Measurements from ENCODE around the gene NOS2.
"Not testable (repeated sequence)": the region's sequence is repeated elsewhere in the genome, so short reads cannot be mapped to it uniquely, and the experiment has no call there.

The NOS2 gene

DNA sequence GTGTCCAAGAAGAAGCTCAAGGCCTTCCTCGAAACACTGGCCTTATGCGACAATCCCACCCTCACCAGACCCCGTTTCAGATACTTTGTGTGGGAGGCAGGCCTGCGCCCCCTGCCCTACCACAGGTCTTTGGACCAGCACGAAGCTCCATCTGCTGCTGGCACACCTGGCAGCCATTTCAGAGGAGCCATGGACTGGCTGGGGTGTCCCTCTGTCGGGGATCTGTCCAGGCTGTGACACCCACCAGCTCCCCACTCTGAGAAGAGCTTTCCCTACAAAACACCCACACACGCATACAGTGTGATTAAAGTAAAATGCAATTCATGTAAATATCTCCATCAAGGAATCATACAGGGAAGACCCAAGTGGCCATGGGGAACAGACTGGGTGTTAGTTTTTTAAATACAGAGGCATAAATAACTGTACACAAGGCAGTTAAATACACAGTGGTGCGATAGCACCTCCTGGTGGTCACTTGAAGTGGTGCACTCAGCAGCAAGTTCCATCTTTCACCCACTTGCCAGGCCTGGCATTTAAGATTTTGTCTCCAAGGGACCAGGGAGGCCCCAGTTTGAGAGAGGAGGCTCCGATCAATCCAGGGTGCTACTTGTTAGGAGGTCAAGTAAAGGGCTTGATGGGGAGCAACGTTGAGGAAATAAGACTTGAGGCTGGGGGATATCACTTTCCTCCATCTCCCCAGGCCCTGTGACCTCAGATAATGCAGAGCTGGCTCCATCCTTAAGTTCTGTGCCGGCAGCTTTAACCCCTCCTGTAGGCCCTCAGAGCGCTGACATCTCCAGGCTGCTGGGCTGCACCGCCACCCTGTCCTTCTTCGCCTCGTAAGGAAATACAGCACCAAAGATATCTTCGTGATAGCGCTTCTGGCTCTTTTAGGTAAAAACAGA, 43.6 kb downstream of the NOS2 start:
- peak in 1 of 2 donors; percentile 18 for DNase-seq (ENCODE audit: extremely low read depth in 1 of 2, low read depth in 1 of 2)

DNA sequence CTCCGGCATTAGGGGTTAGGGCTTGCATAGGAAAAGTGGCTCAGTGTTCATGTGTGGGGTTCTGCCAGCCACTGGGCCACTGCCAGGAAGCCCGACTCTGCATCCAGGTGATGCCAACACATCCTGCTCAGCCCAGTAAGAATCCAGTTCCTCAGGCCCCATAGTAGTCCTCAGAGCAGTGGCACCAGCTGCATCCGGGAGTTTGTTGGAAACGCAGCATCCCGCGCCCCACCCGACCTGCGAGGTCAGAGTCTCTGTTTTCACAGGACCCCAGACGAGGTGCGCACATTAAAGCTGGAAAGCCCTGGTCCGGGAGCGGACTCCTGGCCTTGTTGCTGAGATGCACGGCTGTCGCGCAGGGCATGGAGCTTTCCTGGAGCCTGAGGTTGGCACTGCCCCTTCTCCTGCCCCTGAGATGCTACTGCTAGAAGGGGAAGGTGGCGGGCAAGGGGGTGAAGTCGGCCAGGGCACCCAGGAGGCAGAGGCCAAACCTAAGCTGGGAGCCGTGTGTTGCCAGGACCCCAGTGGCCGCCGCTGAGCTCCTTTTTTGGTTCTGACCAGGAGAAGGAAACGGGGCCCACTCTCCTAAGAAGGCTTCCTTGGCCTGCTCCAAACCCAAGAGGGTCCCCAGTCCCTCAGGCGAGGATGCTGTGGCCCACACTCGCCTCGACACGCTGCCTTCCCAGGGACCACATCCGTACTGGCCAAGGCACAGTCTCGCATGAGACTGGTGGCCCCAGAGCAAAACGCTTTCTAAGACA, 44.4 kb downstream of the NOS2 start:
- DNase-seq (ENCODE audit: extremely low read depth in 1 of 2, low read depth in 1 of 2): no peak

DNA sequence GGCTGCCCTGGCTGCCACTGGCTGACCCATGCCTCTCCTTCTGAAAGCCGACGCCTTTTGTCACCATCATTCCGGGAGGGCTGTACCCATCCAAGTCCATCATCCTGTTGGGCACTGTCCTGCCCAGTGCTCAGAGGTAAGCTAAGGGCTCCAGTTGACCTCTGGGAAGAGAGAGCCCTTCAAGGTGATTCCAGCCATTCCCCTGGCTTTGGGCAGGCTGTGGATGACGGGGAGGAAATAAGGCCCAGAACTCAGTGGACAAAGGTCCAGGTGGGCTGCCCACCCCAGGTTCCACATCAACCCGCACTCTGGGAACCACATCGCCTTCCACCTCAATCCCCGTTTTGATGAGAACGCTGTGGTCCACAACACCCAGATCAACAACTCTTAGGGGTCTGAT, 45.8 kb downstream of the NOS2 start:
- no peak for DNase-seq (ENCODE audit: extremely low read depth in 1 of 2, low read depth in 1 of 2)

DNA sequence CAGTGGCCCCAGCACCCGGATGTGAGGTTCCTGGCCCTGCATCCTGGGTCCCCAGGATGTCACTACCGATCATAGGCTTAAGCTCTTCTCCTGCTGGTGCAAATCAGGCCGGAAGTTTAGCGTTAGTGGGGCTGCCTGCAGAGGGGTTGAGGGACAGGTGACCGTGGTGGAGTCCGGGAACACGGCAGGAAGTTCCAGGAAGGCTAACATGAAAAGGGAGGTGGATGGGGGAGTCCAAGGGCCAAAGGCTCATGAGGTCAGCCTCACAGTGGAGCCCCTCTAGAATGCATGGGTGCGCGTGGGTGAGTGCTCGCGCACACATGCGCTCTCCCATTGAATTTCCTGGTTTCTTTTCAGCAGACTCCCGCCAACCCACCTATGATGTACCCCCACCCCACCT, 46.6 kb downstream of the NOS2 start:
- DNase-seq (ENCODE audit: extremely low read depth in 1 of 2, low read depth in 1 of 2): not testable (repeated sequence)

DNA sequence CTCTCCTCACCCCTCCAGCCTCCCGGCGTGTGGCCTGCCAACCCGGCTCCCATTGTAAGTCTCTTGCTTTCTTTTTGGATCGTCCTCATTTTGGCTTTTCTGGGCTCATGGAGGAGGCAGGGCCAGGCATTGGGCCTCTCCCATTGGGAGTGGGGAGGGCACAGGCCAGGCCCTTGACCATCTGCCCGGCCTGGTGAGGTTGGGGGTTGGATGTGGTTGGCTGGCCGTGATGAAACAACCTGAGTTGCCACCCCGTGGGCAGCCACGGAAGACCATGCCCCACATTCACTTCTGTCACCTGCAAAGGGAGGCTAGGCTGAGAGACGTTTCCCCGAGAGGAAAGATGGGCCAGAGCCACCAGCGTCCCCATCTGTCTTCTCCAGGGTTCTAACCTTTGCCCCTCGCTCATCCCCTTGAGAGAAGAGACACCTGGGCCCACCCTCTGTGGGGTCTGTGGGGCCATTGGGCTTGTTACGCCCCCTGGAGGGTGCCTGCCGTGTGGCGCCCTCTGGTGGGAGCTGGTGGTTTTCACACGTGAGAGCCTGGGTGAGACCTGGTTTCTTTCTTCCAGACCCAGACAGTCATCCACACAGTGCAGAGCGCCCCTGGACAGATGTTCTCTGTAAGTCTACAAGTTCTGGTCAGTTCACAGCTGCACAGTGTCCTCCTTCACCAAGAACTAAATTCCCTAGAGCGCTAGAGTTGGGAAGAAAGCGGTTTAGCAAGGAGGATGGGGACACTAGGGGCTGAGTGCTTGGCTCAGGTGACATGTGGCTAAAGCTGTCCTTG, 47.3 kb downstream of the NOS2 start:
- DNase-seq (ENCODE audit: extremely low read depth in 1 of 2, low read depth in 1 of 2): not testable (repeated sequence)

DNA sequence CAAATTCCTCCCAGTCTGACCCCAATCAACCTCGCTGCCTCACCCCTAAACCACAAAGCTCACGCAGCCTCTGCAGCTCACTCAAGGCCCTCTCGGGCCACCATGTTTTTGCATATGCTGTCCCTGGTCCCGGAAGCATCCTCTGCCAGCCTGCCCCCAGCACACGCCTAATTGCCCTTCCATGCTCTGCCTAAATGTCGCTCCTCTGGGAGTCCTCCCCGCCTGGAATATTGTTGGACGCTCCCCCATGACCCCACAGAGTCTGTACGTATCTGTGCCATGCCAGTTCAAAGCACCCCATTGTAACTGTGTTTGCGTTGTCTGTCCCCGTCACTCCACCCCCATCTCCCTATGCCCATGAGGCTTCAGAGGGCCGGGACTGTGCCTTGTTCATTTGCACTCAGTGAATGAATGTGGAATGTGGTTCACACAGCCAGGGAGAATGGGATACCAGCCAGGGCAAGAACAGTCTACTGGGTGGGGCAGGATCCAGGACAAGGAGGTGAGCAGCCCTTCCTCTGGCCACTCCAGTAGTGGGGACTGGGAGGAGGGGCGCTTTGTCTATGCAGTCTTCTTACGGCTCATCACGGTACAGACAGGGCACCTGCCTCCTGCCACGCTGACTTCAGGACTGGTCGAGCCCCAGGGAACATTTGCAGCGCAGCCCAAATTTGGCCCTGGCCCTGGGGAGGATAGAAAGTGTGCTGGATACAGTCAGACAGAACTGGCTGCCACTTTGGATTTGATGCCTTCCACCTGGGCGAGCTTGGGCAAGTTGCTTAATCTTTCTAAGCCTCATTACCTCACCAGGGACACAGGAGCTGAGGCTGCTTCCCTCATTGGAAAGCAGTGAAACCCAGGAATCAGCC, 48.5 kb downstream of the NOS2 start:
- DNase-seq (ENCODE audit: extremely low read depth in 1 of 2, low read depth in 1 of 2): no peak

DNA sequence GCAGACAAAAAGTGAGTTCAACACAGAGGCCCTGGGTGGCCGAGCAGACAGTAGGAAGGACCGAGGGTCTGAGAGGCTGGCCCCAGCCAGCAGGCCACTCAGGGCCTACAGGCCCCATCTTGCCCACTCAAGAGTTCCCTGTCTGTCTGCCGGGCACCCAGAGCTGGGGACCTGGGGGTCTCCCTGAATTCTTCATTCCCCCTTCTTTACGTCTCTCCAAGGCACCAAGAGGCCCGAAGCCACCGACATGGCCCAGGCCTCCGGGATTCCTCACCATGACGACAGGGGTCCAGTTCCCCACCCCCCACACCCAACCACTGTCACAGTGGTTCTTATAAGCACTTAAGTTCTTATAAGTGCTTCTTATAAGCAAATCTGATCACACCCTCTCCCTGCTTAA, 49.2 kb downstream of the NOS2 start:
- DNase-seq (ENCODE audit: extremely low read depth in 1 of 2, low read depth in 1 of 2): no peak

DNA sequence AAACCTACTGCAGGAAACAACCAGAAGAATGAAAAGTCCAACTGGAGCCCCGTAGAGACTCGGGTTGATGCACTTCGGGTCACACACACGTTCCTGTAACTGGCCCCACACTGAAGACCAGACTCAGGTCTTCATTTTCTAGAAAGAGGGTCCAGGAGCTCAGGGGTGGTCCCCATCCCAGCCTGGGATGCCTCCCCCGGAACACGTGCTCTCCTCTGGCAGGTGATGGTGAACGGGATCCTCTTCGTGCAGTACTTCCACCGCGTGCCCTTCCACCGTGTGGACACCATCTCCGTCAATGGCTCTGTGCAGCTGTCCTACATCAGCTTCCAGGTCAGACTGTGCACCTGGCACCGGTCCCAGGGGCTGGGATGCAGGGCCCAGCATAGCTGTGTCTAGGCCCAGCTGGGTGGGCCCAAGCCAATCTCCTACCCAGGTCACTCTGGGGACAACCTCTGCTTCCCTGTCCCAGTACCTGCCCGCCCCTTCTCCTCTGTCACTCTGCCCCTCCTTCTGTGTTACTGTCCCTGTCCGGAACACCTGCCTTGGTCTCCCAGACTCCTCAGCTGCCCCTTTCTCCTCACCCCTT, 50.7 kb downstream of the NOS2 start:
- DNase-seq (ENCODE audit: extremely low read depth in 1 of 2, low read depth in 1 of 2): not testable (repeated sequence)

DNA sequence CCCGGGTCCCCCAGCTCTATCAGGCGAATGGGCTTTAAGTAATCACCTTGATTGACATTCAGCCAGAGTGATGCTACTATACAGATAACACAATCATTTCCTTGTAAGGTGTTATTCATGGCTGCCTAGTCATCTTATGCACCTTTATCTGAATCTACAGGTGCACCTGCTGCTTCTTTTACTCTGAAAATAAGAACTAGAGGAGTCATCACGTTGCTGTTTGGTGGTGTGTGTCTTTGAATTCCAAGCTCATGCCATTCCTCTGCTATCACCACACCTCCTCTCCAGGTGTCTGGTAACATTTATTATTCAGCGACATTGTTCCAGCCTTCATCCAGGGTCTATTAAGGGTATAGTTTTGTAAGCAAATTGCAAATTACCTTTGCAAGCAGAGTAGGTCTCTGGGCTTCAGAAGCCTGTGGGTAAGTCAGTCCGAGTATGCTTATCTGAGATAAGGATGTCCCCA, 51.9 kb downstream of the NOS2 start:
- no peak for DNase-seq (ENCODE audit: extremely low read depth in 1 of 2, low read depth in 1 of 2)

DNA sequence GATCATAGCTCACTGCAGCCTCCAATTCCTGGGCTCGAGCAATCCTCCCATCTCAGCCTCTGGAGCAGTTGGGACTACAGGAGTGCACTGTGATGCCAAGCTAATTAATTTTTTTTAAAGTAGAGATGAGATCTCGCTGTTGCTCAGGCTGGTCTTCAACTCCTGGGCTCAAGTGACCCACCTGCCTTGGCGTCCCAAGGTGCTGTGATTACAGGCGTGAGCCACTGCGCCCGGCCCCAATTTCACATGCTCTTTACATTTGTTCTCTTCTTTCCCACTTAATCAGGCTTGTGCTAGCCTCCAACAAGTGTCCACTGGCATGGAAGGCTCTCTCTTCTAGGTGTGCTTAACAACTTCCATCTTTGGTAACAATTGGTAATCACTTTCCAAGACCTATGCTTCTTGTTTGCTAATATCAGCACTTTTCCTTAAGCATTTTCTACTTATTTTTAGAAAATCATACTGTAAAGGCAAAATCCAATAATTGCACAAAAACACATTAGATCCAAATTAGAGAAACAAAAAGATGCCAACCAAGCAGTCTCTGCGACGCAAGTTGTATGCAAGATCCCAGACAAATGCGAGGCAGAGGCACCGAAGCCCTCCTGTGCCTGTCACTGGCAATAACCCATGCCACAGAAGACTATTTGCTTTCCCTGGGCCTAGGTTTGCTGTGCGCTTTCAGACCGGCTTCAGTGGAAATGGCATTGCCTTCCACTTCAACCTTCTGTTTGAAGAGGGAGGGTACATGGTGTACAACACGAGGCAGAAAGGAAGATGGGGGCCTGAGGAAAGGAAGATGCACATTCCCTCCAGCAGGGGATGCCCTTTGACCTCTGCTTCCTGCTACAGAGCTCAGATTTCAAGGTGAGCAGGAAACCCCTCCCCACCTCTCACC, 52.6 kb downstream of the NOS2 start:
- DNase-seq (ENCODE audit: extremely low read depth in 1 of 2, low read depth in 1 of 2): no peak

DNA sequence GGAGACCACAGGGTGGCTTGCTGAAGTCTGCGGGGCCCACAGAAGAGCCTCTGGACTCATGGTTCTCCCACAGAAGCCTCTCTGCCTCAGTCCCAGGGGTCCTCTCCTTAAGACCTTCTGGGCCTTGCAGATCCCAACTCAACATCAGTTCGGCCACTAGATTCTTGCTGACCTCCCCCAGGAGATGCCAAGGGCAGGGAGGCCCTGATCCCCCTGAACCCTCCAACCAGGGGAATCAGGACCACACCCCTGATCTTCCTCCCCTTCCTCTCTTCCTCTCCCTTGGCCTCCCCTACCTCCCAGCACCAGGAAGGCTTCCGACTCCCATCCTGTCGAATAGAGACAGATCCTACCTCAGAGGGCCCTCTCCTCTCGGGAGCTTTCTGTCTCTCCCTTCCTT, 53.4 kb downstream of the NOS2 start:
- DNase-seq (ENCODE audit: extremely low read depth in 1 of 2, low read depth in 1 of 2): no peak

DNA sequence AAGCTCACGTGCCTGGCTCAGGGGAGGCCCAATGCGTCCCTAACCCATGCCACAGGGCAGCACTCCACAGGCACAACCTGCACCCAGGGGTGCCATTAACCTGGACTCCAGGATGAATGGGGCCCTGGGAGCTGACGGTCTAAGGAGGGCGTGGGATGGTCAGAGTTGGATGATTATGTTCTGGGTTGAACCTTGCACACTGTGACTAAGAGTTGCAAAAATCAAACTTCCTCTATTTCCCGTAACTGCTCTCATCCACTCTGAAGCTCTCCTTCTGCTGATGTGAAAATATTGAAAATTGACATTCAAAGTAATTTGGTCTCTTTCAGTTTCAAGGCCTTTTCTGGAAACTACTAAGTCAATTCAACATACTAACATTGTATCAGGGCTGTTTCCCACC, 54.0 kb downstream of the NOS2 start:
- not testable (repeated sequence) for DNase-seq (ENCODE audit: extremely low read depth in 1 of 2, low read depth in 1 of 2)

DNA sequence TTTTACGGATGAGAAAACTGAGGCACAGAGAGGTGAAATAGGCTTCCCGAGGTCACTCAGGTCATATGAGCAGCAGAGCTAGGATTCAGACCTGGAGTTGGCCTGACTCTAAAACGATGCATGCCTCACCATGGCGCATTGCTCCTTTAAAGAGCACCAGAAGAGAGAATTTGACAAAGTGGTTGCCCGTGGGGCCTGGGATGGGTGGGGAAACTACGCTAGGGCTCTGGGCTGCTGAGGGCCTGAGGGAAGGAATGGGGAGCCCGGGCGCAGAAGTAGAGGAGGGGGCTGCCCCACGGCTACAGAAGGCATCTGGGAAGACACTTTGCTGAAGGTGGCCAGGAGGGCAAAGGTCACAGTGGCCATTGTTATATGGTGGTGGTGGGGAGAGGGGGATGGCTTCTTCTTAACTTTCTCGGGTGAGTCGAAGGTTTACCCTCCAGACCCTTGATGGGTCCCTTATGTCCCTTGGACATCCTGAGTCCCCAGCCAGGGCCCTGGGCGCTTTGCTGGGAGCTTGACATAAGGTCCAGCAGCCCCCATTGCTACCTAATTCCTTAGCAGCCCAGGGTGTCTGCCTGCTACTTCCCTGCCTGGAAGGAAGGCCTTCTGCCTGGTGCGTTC, 55.0 kb downstream of the NOS2 start:
- DNase-seq (ENCODE audit: extremely low read depth in 1 of 2, low read depth in 1 of 2): not testable (repeated sequence)

DNA sequence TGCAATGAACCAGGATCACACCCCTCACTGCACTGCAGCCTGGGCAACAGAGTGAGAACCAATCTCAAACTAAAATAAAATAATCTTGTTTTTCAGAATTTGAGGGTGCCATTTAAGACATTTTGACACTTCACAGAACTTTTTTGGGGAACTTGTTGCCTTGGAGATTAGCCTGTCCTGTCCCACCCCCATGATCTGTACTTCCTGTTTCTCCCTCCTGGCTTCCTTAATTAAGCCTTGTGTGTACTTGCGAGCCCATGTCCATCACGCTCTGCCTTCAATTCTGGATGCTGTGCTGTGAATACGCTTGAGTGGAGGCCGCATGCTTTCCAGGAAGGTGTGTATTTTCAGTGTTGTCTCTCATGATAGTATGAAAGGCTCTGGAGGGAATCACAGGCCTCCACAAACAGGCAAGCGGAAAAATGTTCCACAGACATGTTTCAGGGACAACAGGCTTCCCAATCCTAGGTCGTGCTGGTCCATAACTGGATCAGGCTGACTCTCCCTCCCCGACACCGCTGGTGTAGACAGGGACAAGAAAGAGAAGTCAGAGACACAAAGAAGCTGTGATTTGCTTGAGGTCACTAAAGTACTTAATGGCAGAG, 56.9 kb downstream of the NOS2 start:
- no peak for DNase-seq (ENCODE audit: extremely low read depth in 1 of 2, low read depth in 1 of 2)

DNA sequence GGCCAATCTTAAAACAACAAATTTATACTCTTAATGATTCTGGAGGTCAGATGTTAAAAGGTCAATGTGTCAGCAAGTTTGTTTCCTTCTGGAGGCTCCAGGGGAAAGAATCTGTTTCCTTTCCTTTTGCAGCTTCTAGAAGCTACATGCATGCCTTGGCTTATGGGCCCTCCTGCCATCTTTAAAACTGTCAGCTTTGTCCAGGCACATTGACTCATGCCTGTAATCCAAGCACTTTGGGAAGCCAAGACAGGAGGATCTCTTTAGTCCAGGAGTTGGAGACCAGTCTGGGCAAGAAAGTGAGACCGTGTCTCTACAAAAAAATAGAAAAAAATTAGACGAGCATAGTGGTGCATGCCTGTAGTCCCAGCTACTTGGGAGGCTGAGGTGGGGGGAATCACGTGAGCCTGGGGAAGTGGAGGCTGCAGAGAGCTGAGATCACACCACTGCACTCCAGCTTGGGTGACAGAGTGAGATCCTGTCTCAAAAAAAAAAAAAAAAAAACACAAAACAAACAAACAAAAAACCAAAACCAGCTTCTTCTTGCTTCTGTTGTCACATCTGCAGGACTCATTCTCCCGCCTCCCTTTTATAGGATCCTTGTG, 58.3 kb downstream of the NOS2 start:
- DNase-seq (ENCODE audit: extremely low read depth in 1 of 2, low read depth in 1 of 2): no peak

DNA sequence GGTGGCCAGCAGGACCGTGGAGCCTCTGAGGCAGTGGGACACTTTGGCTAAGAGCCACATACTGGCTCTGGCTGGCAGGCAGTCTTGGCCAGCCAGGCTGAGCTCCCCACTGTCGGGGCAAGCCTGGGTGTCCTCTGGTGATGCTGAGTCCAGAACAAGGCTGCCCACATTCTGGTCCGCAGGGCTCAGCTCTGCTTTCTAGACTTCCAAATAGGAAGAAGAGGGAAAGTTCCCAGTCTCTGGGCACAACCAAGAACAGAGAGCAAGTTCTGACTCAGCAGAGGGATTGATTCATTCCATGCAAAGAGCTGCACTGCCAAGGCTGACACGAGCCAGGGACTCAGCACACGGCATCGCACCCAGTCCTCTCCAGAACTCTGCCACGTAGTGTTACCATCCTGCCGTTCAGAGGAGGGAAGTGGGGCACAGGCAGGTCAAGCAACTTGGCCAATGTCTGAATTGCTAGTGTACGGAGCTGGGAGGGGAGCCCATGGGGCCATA, 58.9 kb downstream of the NOS2 start:
- DNase-seq (ENCODE audit: extremely low read depth in 1 of 2, low read depth in 1 of 2): no peak

DNA sequence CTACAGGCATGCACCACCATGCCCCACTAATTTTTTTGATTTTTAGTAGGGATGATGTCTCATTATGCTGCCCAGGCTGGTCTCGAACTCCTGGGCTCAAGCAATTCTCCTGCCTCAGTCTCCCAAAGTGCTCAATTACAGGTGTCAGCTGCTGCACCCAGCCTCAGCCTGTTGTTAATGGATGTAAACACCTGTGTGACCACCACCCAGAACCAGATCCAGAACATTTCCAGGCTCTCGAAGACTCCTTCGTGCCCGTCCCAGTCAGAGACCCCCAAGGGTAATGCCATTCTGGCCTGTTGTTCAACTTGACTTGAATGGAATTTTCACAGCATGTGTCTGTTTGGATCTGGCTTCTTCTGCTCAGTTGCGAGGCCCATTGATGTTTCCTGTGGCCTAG, 59.8 kb downstream of the NOS2 start:
- DNase-seq (ENCODE audit: extremely low read depth in 1 of 2, low read depth in 1 of 2): not testable (repeated sequence)

All from activated CD8-positive, alpha-beta memory T cell treated with anti-CD3 and anti-CD28 coated beads for 1 hour (primary cell).